HuH-7.5 (cell line): ENCODE data around the gene TGM2.

Experiments
- DNase-seq: peaks from one replicate; pipeline ENCODE4 v3.0.0; 2011; ENCODE audit warnings: low spot score

The TGM2 gene

GRCh38 chr20:38165089-38165965, at the start of gene TGM2:
Gene TGM2 (minus strand): TSS chr20:38165270. CDS start chr20:38165198, 72 bp downstream.
- peak; percentile 76 for DNase-seq

DNA sequence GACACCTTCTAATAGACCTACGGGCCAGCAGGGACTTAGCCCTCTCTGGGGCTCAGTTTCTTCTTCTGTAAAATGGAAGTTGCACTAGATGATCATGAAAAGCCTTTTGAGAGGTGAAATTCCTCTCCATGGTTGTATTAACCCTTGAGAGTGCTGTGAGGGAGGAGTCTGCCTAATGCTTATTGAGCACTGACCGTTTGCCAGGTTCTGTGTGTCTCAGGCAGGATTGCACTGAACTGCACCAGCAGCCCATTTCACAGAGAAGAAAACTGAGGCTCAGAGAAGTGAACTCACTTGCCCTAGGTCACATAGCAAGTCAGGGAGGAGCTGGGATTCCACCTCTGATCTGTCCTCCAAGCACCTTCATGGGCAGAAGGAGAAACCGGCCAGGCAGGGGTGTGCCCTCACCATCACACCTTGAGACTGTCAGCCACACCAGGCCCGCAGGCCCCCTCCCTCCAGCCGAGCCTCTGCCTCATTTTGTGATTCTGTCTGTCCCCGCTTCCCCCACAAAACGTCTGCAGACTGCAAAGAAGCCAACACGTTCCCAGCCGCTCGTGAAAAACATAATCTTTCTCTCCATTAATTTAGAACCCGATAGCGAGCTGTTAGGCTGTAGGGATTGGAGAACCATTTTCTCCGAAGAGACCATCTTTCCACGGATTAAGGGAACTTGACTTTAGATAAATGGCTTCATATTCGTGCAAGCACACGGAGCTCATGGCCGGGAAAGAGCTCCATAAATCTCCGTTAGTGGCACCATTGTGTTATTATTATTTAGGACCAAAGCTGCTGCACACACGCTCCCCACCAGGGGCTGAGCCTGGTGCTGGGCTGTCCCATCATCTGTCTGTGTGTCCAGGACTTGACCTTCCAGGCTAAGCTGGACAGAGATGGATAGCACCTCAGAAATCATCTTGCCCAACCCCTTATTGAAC, 49.5 kb upstream of the TGM2 start:
- no peak for DNase-seq

- DNase-seq = no peak
Measured at GRCh38 chr20:38213607-38213940, 48.5 kb upstream of the TGM2 start.

DNA sequence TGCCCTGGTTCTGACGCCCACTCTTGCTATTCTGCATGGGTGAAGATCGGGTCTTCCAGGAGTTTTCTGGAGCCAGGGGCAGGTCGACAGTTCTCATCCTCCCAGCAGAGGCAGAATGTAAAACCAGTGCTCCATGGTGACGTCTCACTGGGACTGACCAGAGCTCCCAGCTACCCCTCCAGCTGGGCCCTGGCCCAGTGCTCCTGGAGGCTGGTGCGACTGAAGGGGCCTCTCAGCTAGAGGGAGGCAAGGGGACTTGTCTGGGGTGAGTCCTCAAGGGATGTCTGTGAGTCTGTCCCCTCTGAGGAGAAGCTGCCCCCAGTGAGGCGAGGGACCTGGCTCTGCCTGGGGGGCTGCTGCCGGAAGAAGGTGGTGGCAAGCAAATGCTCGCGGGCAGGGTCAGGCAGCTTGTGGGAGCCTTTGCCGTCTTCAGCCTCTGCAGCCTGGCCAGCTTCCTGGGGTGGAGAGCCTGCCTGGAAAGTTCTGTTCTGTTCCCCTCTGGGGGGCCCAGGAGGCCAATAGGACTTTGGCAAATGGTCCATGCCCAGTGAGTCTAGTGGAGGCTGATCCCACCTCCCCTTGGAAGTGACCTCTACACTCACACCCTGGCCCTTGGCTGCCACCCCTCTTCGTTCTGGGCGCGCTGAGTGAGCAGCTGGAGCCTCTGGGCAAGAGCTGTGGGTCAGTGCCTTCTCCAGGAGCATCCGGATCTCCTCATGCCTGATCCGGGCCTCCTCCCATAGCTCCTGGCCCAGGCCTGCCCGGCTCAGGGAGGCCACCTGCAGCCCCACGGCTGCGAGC, 47.9 kb upstream of the TGM2 start:
- no peak for DNase-seq

DNA sequence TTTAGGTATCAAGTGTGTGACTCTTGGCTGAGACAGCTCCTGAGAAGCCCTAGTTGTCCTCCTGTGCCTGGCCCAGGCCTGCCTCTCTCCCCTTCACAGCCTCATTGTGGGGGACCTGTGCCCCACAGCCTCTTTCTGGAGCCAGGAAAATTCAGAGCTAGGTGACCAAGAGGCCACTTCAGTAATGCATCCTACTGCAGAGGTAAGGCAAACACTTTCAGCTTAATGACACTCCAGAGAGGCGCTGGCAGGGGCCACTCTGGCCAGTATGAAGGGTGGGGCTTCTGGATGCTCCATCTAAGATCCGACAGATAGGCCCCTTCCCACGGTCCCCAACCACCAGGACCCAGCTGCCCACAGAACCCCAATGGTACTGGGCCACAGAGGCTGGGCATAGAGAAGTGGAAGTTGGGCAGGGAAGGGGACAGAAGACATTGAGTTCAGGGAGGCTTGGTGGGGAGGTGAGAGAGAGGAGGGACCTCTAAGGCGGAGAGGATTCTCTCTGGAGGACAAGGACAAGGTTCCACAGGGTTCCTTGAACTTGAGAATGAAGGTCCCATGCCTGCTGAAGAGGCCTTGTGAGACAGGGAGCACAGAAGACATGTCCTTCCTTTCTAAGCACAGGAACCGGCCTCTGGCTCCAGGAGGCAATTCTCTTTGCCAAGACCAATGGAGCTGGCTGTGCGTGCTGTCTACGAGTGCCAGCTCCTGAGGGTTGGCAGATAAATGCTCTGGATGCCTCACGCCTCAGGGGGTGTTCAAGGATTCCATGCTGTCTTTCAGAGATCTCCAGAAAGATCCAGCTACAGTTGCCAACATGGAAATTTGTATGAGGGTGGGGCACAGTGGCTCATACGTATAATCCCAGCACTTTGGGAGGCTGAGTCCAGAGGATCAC, 46.4 kb upstream of the TGM2 start:
- DNase-seq = no peak

GRCh38 chr20:38210741-38211140, 45.7 kb upstream of the TGM2 start:
- DNase-seq = no peak

DNA sequence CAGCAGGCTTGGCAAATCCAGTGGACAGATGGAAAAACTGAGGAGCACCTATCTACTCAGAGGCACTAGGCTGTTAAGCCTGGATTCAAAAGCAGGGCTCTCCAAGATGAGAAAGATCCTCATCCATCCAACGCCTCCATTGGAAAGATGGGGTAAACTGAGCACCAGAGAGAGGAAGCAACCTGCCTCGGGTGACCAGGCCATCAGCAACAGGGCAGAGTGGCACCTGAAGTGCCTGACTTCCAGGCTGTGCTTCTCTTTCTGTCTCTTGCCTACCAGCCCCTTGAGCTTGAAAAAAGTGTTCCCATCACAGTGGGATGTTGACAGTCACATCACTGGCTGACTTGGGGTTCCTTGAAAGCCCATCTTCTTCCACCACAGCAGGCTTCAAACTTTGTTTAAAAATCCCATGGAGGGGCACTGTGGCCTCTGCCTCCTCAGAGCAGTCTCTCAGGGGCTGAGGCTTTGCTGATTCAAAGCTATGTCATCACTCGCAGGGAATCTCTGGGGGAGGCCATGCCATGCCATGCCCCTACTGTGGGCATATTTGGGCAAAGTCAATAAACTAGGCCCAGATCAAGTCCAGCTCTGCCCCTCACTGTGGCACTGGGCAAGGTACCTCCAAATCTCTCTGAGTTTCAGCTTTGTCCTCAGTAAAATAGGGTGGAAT, 44.8 kb upstream of the TGM2 start:
- DNase-seq = no peak

DNA sequence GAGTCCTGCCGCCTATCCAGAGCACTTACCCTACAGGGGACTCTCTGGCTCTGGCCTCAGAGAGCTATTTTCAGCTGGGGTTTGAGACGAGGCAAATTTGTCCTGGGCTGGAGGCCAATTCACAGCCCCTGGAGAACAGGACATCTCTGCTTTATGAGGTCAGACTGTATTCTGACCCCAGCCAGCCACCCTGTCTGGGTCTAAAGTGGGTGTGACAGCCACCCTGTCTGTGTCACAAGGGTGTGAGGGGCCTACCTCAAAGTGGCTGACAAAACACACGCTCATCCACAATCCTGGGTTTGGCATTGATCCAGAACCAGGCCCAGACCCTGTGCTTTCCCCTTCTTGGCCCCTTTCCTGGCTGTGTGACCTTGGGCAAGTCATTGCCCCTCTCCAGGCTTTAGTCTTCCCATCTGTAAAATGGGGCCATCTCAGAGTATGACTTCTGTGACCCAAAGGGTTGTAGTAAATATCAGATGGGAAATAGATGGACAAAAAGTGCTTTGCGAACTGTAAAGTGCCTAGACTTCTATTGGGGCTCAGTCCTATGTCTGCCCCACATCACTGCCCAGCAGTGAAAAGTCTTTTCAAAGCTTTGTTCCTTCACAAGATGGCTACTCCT, 44.1 kb upstream of the TGM2 start:
- DNase-seq = no peak

GRCh38 chr20:38208523-38208922, 43.5 kb upstream of the TGM2 start:
- DNase-seq = no peak

- no peak for DNase-seq
Measured at GRCh38 chr20:38208088-38208487, 43.0 kb upstream of the TGM2 start.

DNA sequence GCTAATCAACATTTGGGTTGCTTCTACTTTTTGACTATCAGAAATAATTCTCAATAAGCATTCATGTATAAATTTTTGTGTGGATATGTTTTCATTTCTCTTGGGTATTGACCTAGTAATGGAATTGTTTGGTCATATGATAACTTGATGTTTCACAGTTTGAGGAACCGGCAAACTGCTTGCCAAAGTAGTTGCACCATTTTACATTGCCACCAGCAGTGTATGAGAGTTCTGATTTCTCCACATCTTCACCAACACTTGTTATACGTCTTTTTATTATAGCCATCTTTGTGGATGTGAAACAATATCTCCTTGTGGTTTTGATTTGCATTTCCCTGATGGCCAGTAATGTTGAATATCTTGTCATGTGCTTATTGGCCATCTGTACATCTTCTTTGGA, 42.6 kb upstream of the TGM2 start:
- no peak for DNase-seq

DNA sequence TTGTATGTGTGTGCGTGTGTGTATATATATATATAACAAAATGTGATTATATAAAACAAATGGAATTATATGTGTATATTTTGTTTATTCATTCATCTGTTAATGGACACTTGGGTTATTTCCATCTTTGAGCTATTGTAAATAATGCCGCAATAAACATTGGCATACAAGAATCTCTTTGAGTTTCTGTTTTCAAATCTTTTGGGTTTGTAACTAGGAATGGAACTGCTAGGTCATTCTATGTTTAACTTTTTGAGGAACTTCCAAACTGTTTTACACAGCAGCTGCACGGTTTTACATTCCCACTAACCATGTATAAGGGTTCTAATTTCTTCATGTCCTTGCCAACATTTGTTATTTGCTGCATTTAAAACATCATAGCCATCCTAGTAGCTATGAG, 39.9 kb upstream of the TGM2 start:
- no peak for DNase-seq

DNA sequence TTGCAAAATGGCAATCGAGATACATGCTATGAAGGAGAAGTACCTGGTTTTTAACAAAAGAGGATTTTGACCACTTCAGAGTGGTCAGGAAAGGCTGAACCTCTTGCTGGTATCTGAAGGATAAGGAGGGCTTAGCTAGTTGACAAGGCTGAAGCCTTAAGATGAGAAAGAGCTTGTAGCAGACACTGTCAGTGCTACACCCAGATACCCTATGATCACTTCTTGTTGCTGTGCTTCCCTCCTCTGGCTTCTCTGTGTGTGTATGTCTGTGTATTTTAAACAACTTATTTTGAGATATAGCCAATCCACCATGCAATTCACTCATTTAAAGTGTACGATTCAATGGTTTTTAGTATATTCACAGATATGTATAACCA, 38.9 kb upstream of the TGM2 start:
- no peak for DNase-seq

GRCh38 chr20:38203337-38203980, 38.4 kb upstream of the TGM2 start:
- no peak for DNase-seq

GRCh38 chr20:38202982-38203293, 37.9 kb upstream of the TGM2 start:
- no peak for DNase-seq

- DNase-seq = no peak
Measured at GRCh38 chr20:38202153-38202981, 37.3 kb upstream of the TGM2 start.

GRCh38 chr20:38201356-38201755, 36.3 kb upstream of the TGM2 start:
- no peak for DNase-seq

- DNase-seq = no peak
Measured at GRCh38 chr20:38200646-38201045, 35.6 kb upstream of the TGM2 start.
